NCI-H1417 treated with DMSO at 0.1 percent for 48 hours (cell line): ENCODE results near the gene THSD8.
A peak's percentile ranks its signal among the peaks of the same experiment; 100 is the strongest.

ENCODE experiments used
- DNase-seq: peaks from one replicate; lab custom pipeline; 2025; lab: John Stamatoyannopoulos, UW

The THSD8 gene

GRCh38 chr19:12779162-12779993, 22.5 kb upstream of the THSD8 start:
- DNase-seq = no peak

- DNase-seq = no peak
Measured at GRCh38 chr19:12782174-12782423, 19.8 kb upstream of the THSD8 start.

GRCh38 chr19:12782424-12783290, 19.2 kb upstream of the THSD8 start:
- DNase-seq = peak; percentile 54

- DNase-seq = no peak
Measured at GRCh38 chr19:12783291-12783848, 18.5 kb upstream of the THSD8 start.

GRCh38 chr19:12783849-12784393, 17.9 kb upstream of the THSD8 start:
- no peak for DNase-seq

GRCh38 chr19:12784394-12784870, 17.4 kb upstream of the THSD8 start:
- DNase-seq = no peak

- DNase-seq = no peak
Measured at GRCh38 chr19:12784871-12785430, 16.9 kb upstream of the THSD8 start.

GRCh38 chr19:12785431-12786031, 16.3 kb upstream of the THSD8 start:
- DNase-seq = no peak

- DNase-seq = no peak
Measured at GRCh38 chr19:12786141-12786870, 15.6 kb upstream of the THSD8 start.

- no peak for DNase-seq
Measured at GRCh38 chr19:12786952-12787351, 14.9 kb upstream of the THSD8 start.

- DNase-seq = no peak
Measured at GRCh38 chr19:12787458-12787857, 14.4 kb upstream of the THSD8 start.

GRCh38 chr19:12788042-12788681, 13.7 kb upstream of the THSD8 start:
- no peak for DNase-seq

GRCh38 chr19:12788682-12789097, 13.2 kb upstream of the THSD8 start:
- DNase-seq = peak; percentile 35

GRCh38 chr19:12789098-12789903, 12.6 kb upstream of the THSD8 start:
- no peak for DNase-seq

- peak; percentile 63 for DNase-seq
Measured at GRCh38 chr19:12789904-12790619, 11.8 kb upstream of the THSD8 start.

GRCh38 chr19:12790628-12791344, 11.1 kb upstream of the THSD8 start:
- DNase-seq = no peak

- peak; percentile 73 for DNase-seq
Measured at GRCh38 chr19:12791345-12792050, 10.4 kb upstream of the THSD8 start, which contains the start of gene JUNB. JUNB (plus strand) TSS chr19:12791486; CDS start chr19:12791772, 286 bp downstream.
